ENCODE results near the gene TEX51.

TEX51 gene

DNA sequence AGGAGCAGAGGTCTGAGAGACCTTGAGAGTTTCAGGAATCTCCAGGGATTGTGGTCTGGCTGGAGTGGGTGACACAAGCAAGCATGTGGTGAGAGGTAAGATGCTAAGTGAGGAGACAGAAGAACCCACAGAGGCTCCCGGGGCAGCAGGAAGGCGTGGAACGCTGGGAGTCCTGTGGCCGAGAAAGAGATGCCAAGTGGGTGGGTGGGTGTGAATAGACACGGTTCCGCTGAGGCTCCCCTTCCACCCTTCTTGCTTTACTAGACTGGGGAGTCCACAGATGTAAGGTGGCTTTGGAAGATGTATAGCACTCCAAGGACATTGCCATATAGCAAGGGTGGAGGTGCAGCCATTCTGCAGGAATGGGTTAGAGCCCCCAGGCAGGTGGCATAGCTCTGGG is 4.2 kb downstream of the TEX51 start:
- no peak for DNase-seq (ENCODE audit: low read depth)
- H3K4me3 ChIP-seq (ENCODE audit: low read depth, low read length), result no peak overlapping the region
- TF ChIP-seq CTCF (IDR thresholded peaks at IDR 0.05; ENCODE audit: control insufficient read depth, extremely low read depth, insufficient read depth), result no peak

DNA sequence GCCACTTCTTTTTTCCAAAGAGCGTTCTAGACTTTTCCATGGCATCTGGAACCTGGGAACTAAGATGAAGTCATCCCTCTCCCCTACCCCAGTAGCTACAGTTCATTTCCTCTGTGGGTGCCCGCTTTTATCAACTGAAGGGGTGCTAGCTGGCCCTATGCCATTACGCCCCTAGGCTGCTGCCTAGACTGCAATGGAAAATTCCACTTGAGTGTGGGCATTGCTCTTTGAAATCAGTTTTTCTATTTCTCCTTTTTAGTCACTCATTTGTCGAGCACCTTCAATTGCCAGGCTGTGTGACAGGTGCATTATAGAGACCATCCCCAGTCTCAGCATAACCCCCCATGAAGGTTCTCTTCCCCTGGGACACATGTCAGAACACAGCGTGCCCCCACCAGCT is 7.3 kb downstream of the TEX51 start:
- DNase-seq (ENCODE audit: low read depth), result no peak
- no peak for TF ChIP-seq CTCF (IDR thresholded peaks at IDR 0.05; ENCODE audit: control insufficient read depth, extremely low read depth, insufficient read depth)
- H3K4me3 ChIP-seq (ENCODE audit: low read depth, low read length), result no peak overlapping the region

GRCh38 chr2:126906781-126907180 is 8.1 kb downstream of the TEX51 start:
- no peak for TF ChIP-seq CTCF (IDR thresholded peaks at IDR 0.05; ENCODE audit: control insufficient read depth, extremely low read depth, insufficient read depth)
- no peak for DNase-seq (ENCODE audit: low read depth)
- no peak overlapping the region for H3K4me3 ChIP-seq (ENCODE audit: low read depth, low read length)

- no peak for DNase-seq (ENCODE audit: low read depth)
- no peak for TF ChIP-seq CTCF (IDR thresholded peaks at IDR 0.05; ENCODE audit: control insufficient read depth, extremely low read depth, insufficient read depth)
- no peak overlapping the region for H3K4me3 ChIP-seq (ENCODE audit: low read depth, low read length)
Observed at GRCh38 chr2:126907671-126908070, 9.0 kb downstream of the TEX51 start.

DNA sequence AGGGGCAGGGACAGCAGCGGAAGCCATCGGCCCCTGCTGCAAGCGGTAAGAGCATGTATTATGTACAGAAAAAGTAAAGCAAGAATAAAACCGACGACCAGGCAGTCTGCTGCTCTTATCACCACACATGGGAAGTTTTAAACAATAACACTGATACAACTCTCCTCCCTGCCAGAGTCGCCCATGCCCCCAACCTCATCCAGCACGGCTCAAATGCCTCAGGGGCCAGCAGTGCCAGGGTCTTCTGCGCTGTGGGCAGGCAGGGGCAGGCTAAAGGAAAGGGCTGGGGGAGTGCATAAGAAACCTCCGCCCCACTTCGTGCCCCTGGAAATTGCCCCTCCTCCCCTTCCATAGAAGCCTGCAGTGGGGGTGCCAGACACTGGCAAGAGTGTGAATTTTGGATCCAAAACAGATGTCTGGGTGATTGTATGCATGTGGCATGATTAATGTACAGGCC is 10.1 kb downstream of the TEX51 start:
- no peak overlapping the region for H3K4me3 ChIP-seq (ENCODE audit: low read depth, low read length)
- TF ChIP-seq CTCF (IDR thresholded peaks at IDR 0.05; ENCODE audit: control insufficient read depth, extremely low read depth, insufficient read depth), result no peak
- no peak for DNase-seq (ENCODE audit: low read depth)

DNA sequence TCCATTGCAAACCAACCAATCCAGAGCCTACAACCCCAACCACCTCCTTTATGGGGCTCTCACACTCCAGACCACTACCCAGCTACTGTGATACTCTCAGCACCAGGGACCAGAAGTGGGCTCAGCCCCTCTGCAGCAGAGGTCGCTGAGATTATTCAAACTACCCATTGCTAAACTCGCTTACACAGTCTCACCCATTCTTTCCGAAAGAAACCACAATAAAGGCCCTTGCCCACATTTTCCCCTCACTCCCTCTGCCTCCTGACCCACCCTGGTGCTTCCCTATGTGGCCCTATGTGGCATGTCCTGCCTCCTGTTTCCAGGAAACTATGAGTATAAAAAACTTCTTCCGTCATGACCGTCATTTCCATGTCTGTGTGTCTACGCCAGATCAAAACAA is 10.7 kb downstream of the TEX51 start:
- no peak for TF ChIP-seq CTCF (IDR thresholded peaks at IDR 0.05; ENCODE audit: control insufficient read depth, extremely low read depth, insufficient read depth)
- no peak for DNase-seq (ENCODE audit: low read depth)
- H3K4me3 ChIP-seq (ENCODE audit: low read depth, low read length), result no peak overlapping the region

DNA sequence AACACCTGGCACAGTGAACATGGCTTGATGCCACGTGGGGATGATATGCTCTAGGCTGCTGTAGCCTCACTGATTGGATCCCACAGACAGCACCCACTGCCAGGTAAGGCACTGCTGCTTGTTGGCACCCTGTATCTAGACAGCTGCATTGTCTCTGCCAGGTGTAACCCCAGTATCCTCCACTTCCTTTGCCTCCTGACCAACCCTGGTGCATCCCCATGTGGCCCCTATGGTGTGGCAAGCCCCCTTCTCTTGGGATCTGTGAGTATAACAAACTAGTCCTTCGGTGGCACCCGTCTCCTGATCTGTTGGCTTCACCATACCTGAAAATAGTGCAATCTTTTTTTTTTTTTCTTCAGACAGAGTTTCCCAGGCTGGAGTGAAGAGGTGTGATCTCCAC is 11.1 kb downstream of the TEX51 start:
- TF ChIP-seq CTCF (IDR thresholded peaks at IDR 0.05; ENCODE audit: control insufficient read depth, extremely low read depth, insufficient read depth), result no peak
- H3K4me3 ChIP-seq (ENCODE audit: low read depth, low read length), result no peak overlapping the region
- DNase-seq (ENCODE audit: low read depth), result no peak

Data from LNCaP clone FGC (cell line).